LNCaP clone FGC (cell line): ENCODE data around the gene CSDE1.

ENCODE experiments used
- DNase-seq: peaks from one replicate; pipeline ENCODE4 v3.0.0-alpha.2; 2011; ENCODE audit warnings: low read depth
- H3K4me3 ChIP-seq: 2 replicates; pipeline ENCODE4 v1.5.1; 2011; ENCODE audit warnings: mild to moderate bottlenecking, low read depth, low read length, control low read depth
- CTCF ChIP-seq: IDR thresholded peaks from 2 replicates; pipeline ENCODE4 v1.5.1; 2012; ENCODE audit warnings: mild to moderate bottlenecking; ENCODE audit not compliant: control insufficient read depth, insufficient read depth; ENCODE audit errors: extremely low read depth

CSDE1 gene

GRCh38 chr1:114725230-114725629 is 32.6 kb downstream of the CSDE1 start:
- H3K4me3 ChIP-seq = no peak overlapping the region
- TF ChIP-seq CTCF = no peak
- no peak for DNase-seq

GRCh38 chr1:114723915-114724314 is 33.9 kb downstream of the CSDE1 start:
- H3K4me3 ChIP-seq = no peak overlapping the region
- no peak for TF ChIP-seq CTCF
- no peak for DNase-seq

- no peak for TF ChIP-seq CTCF
- H3K4me3 ChIP-seq = no peak overlapping the region
- DNase-seq = no peak
Observed at GRCh38 chr1:114723457-114723856, 34.3 kb downstream of the CSDE1 start.

- TF ChIP-seq CTCF = no peak
- no peak overlapping the region for H3K4me3 ChIP-seq
Observed at GRCh38 chr1:114720492-114720891, 37.3 kb downstream of the CSDE1 start.

GRCh38 chr1:114719424-114719787 is 38.4 kb downstream of the CSDE1 start:
- no peak for DNase-seq
- no peak overlapping the region for H3K4me3 ChIP-seq
- no peak for TF ChIP-seq CTCF

More at GRCh38 chr1:114720492-114720891, 37.3 kb downstream of the CSDE1 start:
- no peak for DNase-seq

GRCh38 chr1:114718661-114719423 is 38.9 kb downstream of the CSDE1 start:
- H3K4me3 ChIP-seq = no peak overlapping the region
- no peak for DNase-seq
- TF ChIP-seq CTCF = no peak
